Karpas-422 (cell line): Measurements from ENCODE around the gene LRBA. TPM values are rescaled to one million over a fixed set of nuclear protein-coding genes. Genes with fewer than 3 reads are reported as not detected.

Experiments used
- DNase-seq: peaks from one replicate; pipeline ENCODE4 v3.0.0-alpha.2; 2015
- H2AFZ ChIP-seq: fragments of 200-600 bp; sonication (generic); 2 replicates; pipeline ENCODE4 v1.6.1; 2014; ENCODE audit warnings: antibody characterized with exemption, low read length, mixed read lengths
- H3K27ac ChIP-seq: fragments of 200-600 bp; sonication (generic); 2 replicates; pipeline ENCODE4 v1.5.1; 2014; ENCODE audit warnings: mild to moderate bottlenecking, low read length, moderate library complexity
- H3K27me3 ChIP-seq: fragments of 200-600 bp; sonication (generic); 2 replicates; pipeline ENCODE4 v1.6.1; 2014; ENCODE audit warnings: low read length, mixed read lengths
- H3K36me3 ChIP-seq: fragments of 200-600 bp; sonication (generic); 2 replicates; pipeline ENCODE4 v1.6.1; 2014; ENCODE audit warnings: low read length, mixed read lengths; ENCODE audit not compliant: insufficient read depth
- H3K4me1 ChIP-seq: fragments of 200-600 bp; sonication (generic); 2 replicates; pipeline ENCODE4 v1.6.1; 2014; ENCODE audit warnings: mild to moderate bottlenecking, low read length, mixed read lengths
- H3K4me2 ChIP-seq: fragments of 200-600 bp; sonication (generic); 2 replicates; pipeline ENCODE4 v1.6.1; 2014; ENCODE audit warnings: low read length, low read depth, mild to moderate bottlenecking; ENCODE audit not compliant: poor library complexity, severe bottlenecking
- H3K4me3 ChIP-seq: fragments of 200-600 bp; sonication (generic); 2 replicates; pipeline ENCODE4 v1.5.1; 2014; ENCODE audit warnings: mild to moderate bottlenecking, antibody characterized with exemption, low read length, mixed read lengths
- H3K79me2 ChIP-seq: fragments of 200-600 bp; sonication (generic); 2 replicates; pipeline ENCODE4 v1.6.1; 2014; ENCODE audit warnings: mild to moderate bottlenecking, low read length, mixed read lengths
- H3K9ac ChIP-seq: fragments of 200-600 bp; sonication (generic); 2 replicates; pipeline ENCODE4 v1.6.0; 2014; ENCODE audit warnings: low read length
- H3K9me2 ChIP-seq: fragments of 200-600 bp; sonication (generic), shearing (Covaris generic); replicated peaks from 2 replicates; pipeline ENCODE4 v1.6.0; 2014; ENCODE audit warnings: mild to moderate bottlenecking, low read length, moderate library complexity; ENCODE audit not compliant: insufficient read depth
- H3K9me3 ChIP-seq: fragments of 300-700, 200-600 bp; sonication (generic); 2 replicates; pipeline ENCODE4 v1.6.1; 2014; ENCODE audit warnings: low read length, mixed read lengths
- H4K20me1 ChIP-seq: fragments of 200-600 bp; sonication (generic); 2 replicates; pipeline ENCODE4 v1.6.1; 2014; ENCODE audit warnings: mild to moderate bottlenecking, antibody characterized with exemption, low read length, low read depth; ENCODE audit not compliant: insufficient read depth
- total RNA-seq: library from RNA; depleted of rRNA; stranded (reverse); fragments of >200 nt; shearing (Covaris generic); gene quantifications from 2 replicates; pipeline ENCODE4 v1.2.3, GENCODE V29; 2014; ENCODE audit warnings: low replicate concordance

Gene LRBA
- total RNA-seq, 1 experiment from 2014 or later, result 131 TPM

DNA sequence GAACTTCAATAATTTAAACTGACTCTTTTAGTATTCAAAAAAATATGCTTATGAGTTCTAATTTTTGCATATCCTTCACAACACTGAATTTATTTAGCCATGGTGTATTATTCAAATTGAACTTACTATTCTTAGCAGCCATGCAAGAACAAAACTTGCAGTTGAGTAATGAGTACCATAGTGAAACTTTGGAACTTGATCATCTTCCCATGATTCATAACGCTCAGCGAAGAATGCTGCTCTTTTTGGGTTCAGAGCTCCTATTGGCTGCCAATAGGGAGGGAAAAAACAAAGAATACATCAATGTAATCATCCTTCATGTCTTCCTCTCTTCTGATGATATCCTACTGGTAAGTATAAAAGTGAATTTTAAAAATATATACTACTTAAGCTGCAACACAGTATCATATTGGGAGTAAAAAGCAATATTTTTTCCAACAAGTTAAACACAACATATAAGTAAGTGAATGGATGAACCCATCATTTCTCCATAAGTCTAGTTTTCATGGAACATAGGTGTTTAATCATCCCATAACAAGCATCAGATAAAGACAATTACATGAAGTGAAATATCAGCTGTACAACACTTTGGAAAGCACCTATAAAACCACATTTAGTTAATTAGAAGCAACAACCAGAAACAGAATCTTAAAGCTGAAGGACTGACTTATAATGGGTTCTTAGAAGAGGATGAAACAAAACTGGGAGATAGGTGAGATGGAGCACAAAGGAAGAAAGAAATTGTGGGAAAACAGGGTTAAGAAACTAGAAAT lies 578.3 kb downstream of the LRBA start:
- no peak for DNase-seq
- H3K4me1 ChIP-seq, result peaks cover 3% of the 10 kb centered on the region
- H3K4me3 ChIP-seq, result no peak overlapping the region
- H3K36me3 ChIP-seq, result no peaks in the 10 kb centered on the region
- H3K4me2 ChIP-seq, result no peak overlapping the region
- H2AFZ ChIP-seq, result no peak overlapping the region
- no peaks in the 10 kb centered on the region for H4K20me1 ChIP-seq
- no peak overlapping the region for H3K9ac ChIP-seq
- H3K79me2 ChIP-seq, result no peaks in the 10 kb centered on the region
- H3K9me2 ChIP-seq, result no peaks in the 10 kb centered on the region
- no peaks in the 10 kb centered on the region for H3K27me3 ChIP-seq
- no peaks in the 10 kb centered on the region for H3K9me3 ChIP-seq
- no peak overlapping the region for H3K27ac ChIP-seq

GRCh38 chr4:150431221-150431620 lies 583.9 kb downstream of the LRBA start:
- H3K27ac ChIP-seq, result no peak overlapping the region
- no peaks in the 10 kb centered on the region for H4K20me1 ChIP-seq
- no peak overlapping the region for H2AFZ ChIP-seq
- H3K9me3 ChIP-seq, result no peaks in the 10 kb centered on the region
- H3K9ac ChIP-seq, result no peak overlapping the region
- H3K9me2 ChIP-seq, result no peaks in the 10 kb centered on the region; the same call in 1 of the 2 replicates
- H3K36me3 ChIP-seq, result no peaks in the 10 kb centered on the region
- no peak overlapping the region for H3K4me2 ChIP-seq
- H3K27me3 ChIP-seq, result no peaks in the 10 kb centered on the region
- peaks cover 14% of the 10 kb centered on the region for H3K4me1 ChIP-seq
- no peak for DNase-seq
- H3K4me3 ChIP-seq, result no peak overlapping the region
- no peaks in the 10 kb centered on the region for H3K79me2 ChIP-seq

- Histone ChIP-seq H3K4me3 (no peak overlapping the region), H2AFZ (no peak overlapping the region), H3K9me2 (no peaks in the 10 kb centered on the region; the same call in 1 of the 2 replicates), H3K27ac (no peak overlapping the region), H3K79me2 (no peaks in the 10 kb centered on the region), H4K20me1 (no peaks in the 10 kb centered on the region), H3K4me1 (peaks cover 13% of the 10 kb centered on the region), H3K36me3 (no peaks in the 10 kb centered on the region), H3K27me3 (no peaks in the 10 kb centered on the region), H3K9me3 (no peaks in the 10 kb centered on the region), H3K9ac (no peak overlapping the region), H3K4me2 (no peak overlapping the region)
- DNase-seq, result no peak
Measured at GRCh38 chr4:150425161-150425560, 589.9 kb downstream of the LRBA start.

DNA sequence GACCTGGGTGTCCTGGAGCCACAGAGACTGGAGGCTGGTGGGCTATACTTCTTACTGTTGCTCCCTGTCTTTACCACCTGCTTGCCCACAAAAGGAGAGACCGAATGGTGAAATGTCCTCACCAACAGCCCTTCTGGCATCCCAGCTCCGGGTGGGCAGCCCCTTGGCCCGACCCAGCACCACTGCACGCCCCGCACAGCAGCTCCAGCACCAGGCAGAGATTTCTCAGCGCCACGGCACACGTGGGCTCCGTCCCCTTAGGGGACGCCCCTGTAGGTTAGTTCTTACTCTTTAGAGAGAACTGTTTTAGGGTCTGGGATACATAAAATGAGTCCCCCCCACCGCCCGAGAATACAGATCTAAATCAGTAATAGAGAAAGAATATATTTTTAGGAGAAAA lies 591.6 kb downstream of the LRBA start:
- H3K4me3 ChIP-seq, result no peak overlapping the region
- no peaks in the 10 kb centered on the region for H3K9me3 ChIP-seq
- H3K27me3 ChIP-seq, result no peaks in the 10 kb centered on the region
- no peaks in the 10 kb centered on the region for H4K20me1 ChIP-seq
- no peak overlapping the region for H3K27ac ChIP-seq
- H3K9me2 ChIP-seq, result no peaks in the 10 kb centered on the region; the same call in 1 of the 2 replicates
- no peaks in the 10 kb centered on the region for H3K36me3 ChIP-seq
- no peak overlapping the region for H3K4me2 ChIP-seq
- DNase-seq, result no peak
- peaks cover under 1% of the 10 kb centered on the region; the same call in 1 of the 2 replicates for H3K4me1 ChIP-seq
- no peak overlapping the region for H2AFZ ChIP-seq
- H3K9ac ChIP-seq, result no peak overlapping the region
- H3K79me2 ChIP-seq, result no peaks in the 10 kb centered on the region

DNA sequence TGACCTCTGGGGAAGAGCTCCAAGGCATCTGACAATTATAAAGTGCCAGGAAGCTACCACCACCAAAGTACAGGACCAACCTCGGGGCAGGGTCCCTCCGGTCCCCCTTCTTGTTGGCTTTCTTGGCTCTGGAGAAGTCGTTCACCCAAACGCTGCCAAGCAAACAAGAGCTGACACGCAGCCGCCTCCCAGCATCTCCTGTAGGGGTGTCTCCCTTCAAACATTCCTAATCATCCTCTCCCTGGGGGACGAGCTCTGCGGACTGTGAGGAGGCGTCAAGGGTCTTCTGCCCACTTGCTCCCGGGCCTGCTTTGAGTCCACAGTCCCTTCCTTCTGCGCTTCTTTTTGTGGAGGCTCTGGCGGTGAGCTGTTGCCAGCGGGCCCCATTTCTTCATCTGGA lies 592.0 kb downstream of the LRBA start:
- Histone ChIP-seq H4K20me1 (no peaks in the 10 kb centered on the region), H3K36me3 (no peaks in the 10 kb centered on the region), H3K4me3 (no peak overlapping the region), H3K4me2 (no peak overlapping the region), H3K79me2 (no peaks in the 10 kb centered on the region), H3K4me1 (no peaks in the 10 kb centered on the region), H3K27me3 (no peaks in the 10 kb centered on the region), H2AFZ (no peak overlapping the region), H3K9me3 (no peaks in the 10 kb centered on the region), H3K9ac (no peak overlapping the region), H3K27ac (no peak overlapping the region), H3K9me2 (no peaks in the 10 kb centered on the region; the same call in 1 of the 2 replicates)
- DNase-seq, result no peak

GRCh38 chr4:150421612-150422011 lies 593.5 kb downstream of the LRBA start:
- H3K4me1 ChIP-seq, result peaks cover 5% of the 10 kb centered on the region; the same call in 1 of the 2 replicates
- no peak overlapping the region for H3K4me2 ChIP-seq
- H3K27me3 ChIP-seq, result no peaks in the 10 kb centered on the region

DNA sequence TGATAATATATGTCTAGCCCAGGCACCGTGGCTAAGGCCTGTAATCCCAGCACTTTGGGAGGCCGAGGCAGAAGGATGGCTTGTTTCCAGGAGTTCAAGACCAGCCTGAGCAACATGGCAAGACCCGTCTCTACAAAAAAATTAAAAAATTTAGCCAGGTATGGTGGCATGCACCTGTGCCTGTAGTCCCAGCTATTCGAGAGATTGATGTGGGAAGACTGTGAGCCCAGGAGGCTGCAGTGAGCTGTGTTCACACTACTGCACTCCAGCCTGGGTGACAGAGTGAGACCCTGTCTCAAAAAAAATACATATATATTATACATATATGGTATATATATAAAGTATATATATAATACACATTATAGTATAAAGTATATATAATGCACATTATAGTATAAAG lies 595.1 kb downstream of the LRBA start:
- no peaks in the 10 kb centered on the region for H3K9me3 ChIP-seq
- no peak overlapping the region for H3K4me2 ChIP-seq
- no peak overlapping the region for H3K4me3 ChIP-seq
- H3K27me3 ChIP-seq, result no peaks in the 10 kb centered on the region
- H3K36me3 ChIP-seq, result no peaks in the 10 kb centered on the region
- H3K9ac ChIP-seq, result no peak overlapping the region
- DNase-seq, result no peak
- H3K4me1 ChIP-seq, result peaks cover 5% of the 10 kb centered on the region; the same call in 1 of the 2 replicates
- no peak overlapping the region for H3K27ac ChIP-seq
- H2AFZ ChIP-seq, result no peak overlapping the region
- H3K9me2 ChIP-seq, result no peaks in the 10 kb centered on the region
- H3K79me2 ChIP-seq, result no peaks in the 10 kb centered on the region
- H4K20me1 ChIP-seq, result no peaks in the 10 kb centered on the region

More at GRCh38 chr4:150421612-150422011, 593.5 kb downstream of the LRBA start:
- Histone ChIP-seq H3K4me3 (no peak overlapping the region), H2AFZ (no peak overlapping the region), H3K9me3 (no peaks in the 10 kb centered on the region), H3K27ac (no peak overlapping the region), H3K79me2 (no peaks in the 10 kb centered on the region), H3K9me2 (no peaks in the 10 kb centered on the region; the same call in 1 of the 2 replicates), H4K20me1 (no peaks in the 10 kb centered on the region), H3K36me3 (no peaks in the 10 kb centered on the region), H3K9ac (no peak overlapping the region)
- DNase-seq, result no peak

GRCh38 chr4:150418757-150419410 lies 596.2 kb downstream of the LRBA start:
- no peak overlapping the region for H3K9ac ChIP-seq
- H3K27ac ChIP-seq, result no peak overlapping the region
- H3K27me3 ChIP-seq, result no peaks in the 10 kb centered on the region
- no peaks in the 10 kb centered on the region for H3K79me2 ChIP-seq
- H3K9me2 ChIP-seq, result no peaks in the 10 kb centered on the region
- no peak overlapping the region for H3K4me2 ChIP-seq
- no peak for DNase-seq
- no peaks in the 10 kb centered on the region for H3K36me3 ChIP-seq
- no peaks in the 10 kb centered on the region for H3K9me3 ChIP-seq
- H2AFZ ChIP-seq, result no peak overlapping the region
- peaks cover 5% of the 10 kb centered on the region; the same call in 1 of the 2 replicates for H3K4me1 ChIP-seq
- H4K20me1 ChIP-seq, result no peaks in the 10 kb centered on the region
- no peak overlapping the region for H3K4me3 ChIP-seq
